K562 (cell line): Measurements from ENCODE around the gene KEL. TPM values are rescaled to one million over a fixed set of nuclear protein-coding genes. Genes with fewer than 3 reads are reported as not detected.

Source experiments
- BRD9 ChIP-seq: fragments of 450-650 bp; IDR thresholded peaks from 2 replicates; pipeline ENCODE4 v1.6.1; 2018; ENCODE audit warnings: low read depth; ENCODE audit not compliant: partially characterized antibody
- CSDE1 ChIP-seq, 2 experiments: fragments of 450-650 bp; IDR thresholded peaks; 2 replicates each; pipeline ENCODE4 v1.6.1; 2016; ENCODE audit warnings: mild to moderate bottlenecking in 1 of 2
- FOXM1 ChIP-seq, 2 experiments: fragments of 450-650 bp in 1 of 2; sonication (generic) in 1 of 2; formaldehyde crosslinking in 1 of 2; IDR thresholded peaks; 2 replicates each; pipeline versions ENCODE4 v1.6.1 to v1.9.0; 2017 to 2022; ENCODE audit warnings: low read depth in 2 of 2, mild to moderate bottlenecking in 2 of 2, missing genetic modification reagents in 1 of 2, moderate library complexity in 1 of 2
- HDAC8 ChIP-seq: fragments of 450-650 bp; IDR thresholded peaks from 2 replicates; pipeline ENCODE4 v1.6.1; 2016; ENCODE audit warnings: mild to moderate bottlenecking, missing genetic modification characterization, moderate library complexity, missing compliant biosample characterization
- HNRNPH1 ChIP-seq: fragments of 200-400 bp; formaldehyde crosslinking; optimal IDR thresholded peaks from 2 replicates; pipeline ENCODE3; 2017; ENCODE audit warnings: low read depth, mild to moderate bottlenecking, low read length, moderate library complexity
- MTA2 ChIP-seq: fragments of 450-650 bp; IDR thresholded peaks from 2 replicates; pipeline ENCODE4 v1.6.1; 2016; ENCODE audit warnings: low read depth
- NFE2 ChIP-seq: IDR thresholded peaks from 2 replicates; pipeline ENCODE4 v1.6.1; 2014; ENCODE audit warnings: antibody characterized with exemption, low read depth
- PHB2 ChIP-seq: fragments of 450-650 bp; IDR thresholded peaks from 2 replicates; pipeline ENCODE4 v1.6.1; 2017; ENCODE audit warnings: low read depth
- RFX5 ChIP-seq: IDR thresholded peaks from 2 replicates; pipeline ENCODE4 v1.6.1; 2011; ENCODE audit warnings: low read depth, mild to moderate bottlenecking, improper control_type of control experiment, low read length
- SMAD4 ChIP-seq: fragments of 250-450 bp; sonication (Bioruptor Pico); conservative IDR thresholded peaks from 2 replicates; pipeline ENCODE4 v1.8.0; 2021; ENCODE audit warnings: inconsistent platforms, mild to moderate bottlenecking, moderate library complexity
- SRSF7 ChIP-seq: fragments of 200-400 bp; formaldehyde crosslinking; optimal IDR thresholded peaks from 2 replicates; pipeline ENCODE3; 2017; ENCODE audit warnings: mild to moderate bottlenecking, low read depth, low read length
- STAT5A ChIP-seq: IDR thresholded peaks from 2 replicates; pipeline ENCODE4 v1.6.1; 2012; ENCODE audit warnings: low read length, inconsistent platforms, borderline replicate concordance
- ZFP30 ChIP-seq: fragments of 250-450 bp; sonication (Bioruptor Pico); IDR thresholded peaks from 2 replicates; pipeline ENCODE4 v1.8.0; 2022; ENCODE audit warnings: moderate library complexity, mild to moderate bottlenecking, inconsistent platforms, borderline replicate concordance
- ZNF121 ChIP-seq: sonication (generic); formaldehyde crosslinking; conservative IDR thresholded peaks from 2 replicates; pipeline ENCODE4 v1.8.0; 2022; ENCODE audit warnings: missing genetic modification reagents
- ZNF134 ChIP-seq: fragments of 250-450 bp; sonication (Bioruptor Pico); conservative IDR thresholded peaks from 2 replicates; pipeline ENCODE4 v1.4.0; 2020
- ZNF217 ChIP-seq: sonication (generic); formaldehyde crosslinking; IDR thresholded peaks from 2 replicates; pipeline ENCODE4 v1.8.0; 2022; ENCODE audit warnings: mild to moderate bottlenecking, missing genetic modification reagents
- ZNF316 ChIP-seq: fragments of 450-650 bp; IDR thresholded peaks from 2 replicates; pipeline ENCODE4 v1.6.1; 2016
- ZNF445 ChIP-seq: fragments of 250-450 bp; sonication (Bioruptor Pico); IDR thresholded peaks from 2 replicates; pipeline ENCODE4 v1.4.0; 2020; ENCODE audit warnings: low read depth, mild to moderate bottlenecking, moderate library complexity
- ZNF699 ChIP-seq: fragments of 250-450 bp; sonication (Bioruptor Pico); IDR thresholded peaks from 2 replicates; pipeline ENCODE4 v1.8.0; 2021; ENCODE audit warnings: mild to moderate bottlenecking, moderate library complexity; ENCODE audit not compliant: insufficient replicate concordance
- ZNF79 ChIP-seq: fragments of 250-450 bp; sonication (Bioruptor Pico); IDR thresholded peaks from 2 replicates; pipeline ENCODE4 v1.4.0; 2020; ENCODE audit warnings: low read depth, mild to moderate bottlenecking, moderate library complexity
- polyA plus RNA-seq, 8 experiments: library from polyadenylated mRNA; depleted of rRNA in 4 of 8; stranded (reverse) in 5 of 8; unstranded in 3 of 8; fragments of >200 nt; fragmentation: Nextera tagmentation in 2 of 8; fragmentation: Illumina TruSeq in 1 of 8; extraction: Ambion mirVana in 2 of 8; extraction: Trizol in 1 of 8; gene quantifications; 2 replicates each; pipeline versions ENCODE4 v1.2.1 to v1.2.3, GENCODE V29; 2011 to 2014; ENCODE audit warnings: inconsistent platforms in 1 of 8, missing spikeins in 1 of 8
- total RNA-seq, 7 experiments: library from RNA; depleted of rRNA in 6 of 7; stranded (reverse); fragments of >200 nt in 6 of 7; fragmentation: Illumina TruSeq in 2 of 7; extraction: Trizol in 2 of 7; gene quantifications; 2 replicates each; pipeline versions ENCODE4 v1.2.1 to v1.2.3, GENCODE V29; 2011 to 2021; ENCODE audit warnings: low replicate concordance in 1 of 7
- TF ChIP-seq, protein P1 (sequence below): fragments of 250-450 bp; sonication (Bioruptor Pico); IDR thresholded peaks from 2 replicates; pipeline ENCODE4 v1.5.0; 2022; ENCODE audit warnings: mild to moderate bottlenecking
- TF ChIP-seq, protein P2 (sequence below): IDR thresholded peaks from 3 replicates; pipeline ENCODE4 v1.6.1; 2011; ENCODE audit warnings: borderline replicate concordance, mild to moderate bottlenecking; ENCODE audit not compliant: insufficient read length, insufficient read depth
- TF ChIP-seq, protein P3 (sequence below): fragments of 450-650 bp; formaldehyde crosslinking; conservative IDR thresholded peaks from 2 replicates; pipeline ENCODE4 v1.4.0; 2022; ENCODE audit warnings: mild to moderate bottlenecking, missing genetic modification characterization

KEL gene
- total and polyA plus RNA-seq, 9 of the 15 experiments (the other 6 are each of a cell fraction or from before 2014, with no cell fraction given), result 9.0 to 47.4 (median 22.2) TPM

DNA sequence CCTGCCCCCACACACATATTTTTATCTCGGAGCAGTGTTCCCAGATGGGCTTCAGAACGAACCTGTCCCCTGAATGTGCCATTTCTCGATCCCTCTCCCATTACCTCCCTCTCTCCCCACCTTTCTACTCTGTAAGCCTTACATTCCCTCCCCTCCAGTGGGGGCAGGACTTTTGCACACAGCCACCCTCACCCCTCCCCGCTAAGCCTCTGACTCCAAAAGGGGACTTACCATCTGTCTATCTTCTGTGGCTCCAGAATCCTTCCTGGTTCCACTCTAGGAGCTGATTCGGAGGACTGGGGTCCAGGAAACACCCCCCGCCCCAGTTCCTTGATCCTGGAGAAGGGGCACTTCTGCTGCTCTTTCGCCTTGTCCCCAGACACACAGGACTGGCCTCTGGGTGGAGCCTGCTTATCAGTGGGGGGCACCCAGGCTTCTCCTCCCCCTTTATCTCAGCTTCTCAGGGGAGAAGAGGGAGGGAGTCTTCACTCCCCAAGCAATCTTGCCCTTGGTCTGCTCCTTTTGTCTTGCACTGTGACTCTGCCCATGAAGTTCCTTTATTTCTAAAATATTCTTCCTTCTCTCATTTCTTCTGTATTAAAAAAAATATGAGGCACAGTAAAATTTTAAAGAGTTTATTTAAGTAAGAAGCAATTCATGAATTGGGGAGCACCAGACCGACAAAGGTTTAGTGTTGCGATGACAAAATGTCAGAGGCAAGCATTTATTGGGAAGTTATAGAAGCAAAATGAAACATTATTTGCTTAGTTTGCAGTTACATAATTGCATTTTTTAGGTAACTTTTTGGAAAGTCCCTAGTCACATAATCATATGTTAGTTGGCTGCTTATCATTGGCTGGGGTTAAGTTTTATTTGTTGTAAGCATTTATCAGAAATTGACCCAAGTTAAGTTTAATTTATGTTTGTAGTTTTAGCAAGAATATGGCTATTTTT lies at the start of gene KEL (continued):
- TF ChIP-seq, protein P1, sequence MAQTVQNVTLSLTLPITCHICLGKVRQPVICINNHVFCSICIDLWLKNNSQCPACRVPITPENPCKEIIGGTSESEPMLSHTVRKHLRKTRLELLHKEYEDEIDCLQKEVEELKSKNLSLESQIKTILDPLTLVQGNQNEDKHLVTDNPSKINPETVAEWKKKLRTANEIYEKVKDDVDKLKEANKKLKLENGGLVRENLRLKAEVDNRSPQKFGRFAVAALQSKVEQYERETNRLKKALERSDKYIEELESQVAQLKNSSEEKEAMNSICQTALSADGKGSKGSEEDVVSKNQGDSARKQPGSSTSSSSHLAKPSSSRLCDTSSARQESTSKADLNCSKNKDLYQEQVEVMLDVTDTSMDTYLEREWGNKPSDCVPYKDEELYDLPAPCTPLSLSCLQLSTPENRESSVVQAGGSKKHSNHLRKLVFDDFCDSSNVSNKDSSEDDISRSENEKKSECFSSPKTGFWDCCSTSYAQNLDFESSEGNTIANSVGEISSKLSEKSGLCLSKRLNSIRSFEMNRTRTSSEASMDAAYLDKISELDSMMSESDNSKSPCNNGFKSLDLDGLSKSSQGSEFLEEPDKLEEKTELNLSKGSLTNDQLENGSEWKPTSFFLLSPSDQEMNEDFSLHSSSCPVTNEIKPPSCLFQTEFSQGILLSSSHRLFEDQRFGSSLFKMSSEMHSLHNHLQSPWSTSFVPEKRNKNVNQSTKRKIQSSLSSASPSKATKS (CRISPR knock-in tag), result no peak
- peak; percentile 87 for TF ChIP-seq SMAD4 (CRISPR knock-in tag)
- TF ChIP-seq HDAC8 (tag), result no peak
- no peak for TF ChIP-seq ZNF217 (CRISPR knock-in tag)
- no peak for TF ChIP-seq ZNF134 (CRISPR knock-in tag)
- TF ChIP-seq, protein P2, sequence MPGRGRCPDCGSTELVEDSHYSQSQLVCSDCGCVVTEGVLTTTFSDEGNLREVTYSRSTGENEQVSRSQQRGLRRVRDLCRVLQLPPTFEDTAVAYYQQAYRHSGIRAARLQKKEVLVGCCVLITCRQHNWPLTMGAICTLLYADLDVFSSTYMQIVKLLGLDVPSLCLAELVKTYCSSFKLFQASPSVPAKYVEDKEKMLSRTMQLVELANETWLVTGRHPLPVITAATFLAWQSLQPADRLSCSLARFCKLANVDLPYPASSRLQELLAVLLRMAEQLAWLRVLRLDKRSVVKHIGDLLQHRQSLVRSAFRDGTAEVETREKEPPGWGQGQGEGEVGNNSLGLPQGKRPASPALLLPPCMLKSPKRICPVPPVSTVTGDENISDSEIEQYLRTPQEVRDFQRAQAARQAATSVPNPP, result no peak
- TF ChIP-seq FOXM1 (IDR thresholded peaks at IDR 0.05; ENCODE audit: low read depth), result peak; percentile 82
- TF ChIP-seq FOXM1 (CRISPR knock-in tag; IDR thresholded peaks at IDR 0.05; ENCODE audit: low read depth), result no peak
- TF ChIP-seq HNRNPH1, result no peak
- peak; percentile 85 for TF ChIP-seq STAT5A
- TF ChIP-seq ZFP30 (CRISPR knock-in tag), result no peak
- peak; percentile 70; the same call in 1 of the 2 replicates for TF ChIP-seq PHB2
- TF ChIP-seq RFX5, result peak; percentile 39; the same call in 1 of the 2 replicates
- peak; percentile 87 for TF ChIP-seq MTA2
- TF ChIP-seq, protein P3, sequence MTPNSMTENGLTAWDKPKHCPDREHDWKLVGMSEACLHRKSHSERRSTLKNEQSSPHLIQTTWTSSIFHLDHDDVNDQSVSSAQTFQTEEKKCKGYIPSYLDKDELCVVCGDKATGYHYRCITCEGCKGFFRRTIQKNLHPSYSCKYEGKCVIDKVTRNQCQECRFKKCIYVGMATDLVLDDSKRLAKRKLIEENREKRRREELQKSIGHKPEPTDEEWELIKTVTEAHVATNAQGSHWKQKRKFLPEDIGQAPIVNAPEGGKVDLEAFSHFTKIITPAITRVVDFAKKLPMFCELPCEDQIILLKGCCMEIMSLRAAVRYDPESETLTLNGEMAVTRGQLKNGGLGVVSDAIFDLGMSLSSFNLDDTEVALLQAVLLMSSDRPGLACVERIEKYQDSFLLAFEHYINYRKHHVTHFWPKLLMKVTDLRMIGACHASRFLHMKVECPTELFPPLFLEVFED (CRISPR knock-in tag), result no peak
- TF ChIP-seq SRSF7, result no peak
- TF ChIP-seq ZNF316, result peak; percentile 96
- TF ChIP-seq CSDE1 (IDR thresholded peaks at IDR 0.05), result no peak
- TF ChIP-seq ZNF699 (CRISPR knock-in tag), result no peak
- TF ChIP-seq ZNF121, result no peak
- no peak for TF ChIP-seq NFE2
- no peak; the same call in 1 of the 2 replicates for TF ChIP-seq ZNF445 (CRISPR knock-in tag)
- TF ChIP-seq ZNF79 (CRISPR knock-in tag), result no peak
- TF ChIP-seq BRD9, result peak; percentile 19
